ENCODE data around the gene PDE4A. TPM values are rescaled to one million over a fixed set of nuclear protein-coding genes. Genes with fewer than 3 reads are reported as not detected.
"Not testable (repeated sequence)": the region's sequence is repeated elsewhere in the genome, so short reads cannot be mapped to it uniquely, and the experiment has no call there.

The PDE4A gene
- total RNA-seq, result 2.4 TPM

GRCh38 chr19:10420444-10421239, at the start of gene PDE4A:
PDE4A (plus strand) TSS chr19:10420538; CDS start chr19:10420765, 227 bp downstream.
- no peak for DNase-seq

- no peak for DNase-seq
Measured at GRCh38 chr19:10372690-10373089, 47.6 kb upstream of the PDE4A start.

GRCh38 chr19:10374931-10375330, 45.4 kb upstream of the PDE4A start:
- DNase-seq, result no peak

GRCh38 chr19:10377140-10377640, 43.1 kb upstream of the PDE4A start:
- not testable (repeated sequence) for DNase-seq

- no peak for DNase-seq
Measured at GRCh38 chr19:10378124-10378523, 42.2 kb upstream of the PDE4A start.

GRCh38 chr19:10379880-10380312, 40.4 kb upstream of the PDE4A start:
- no peak for DNase-seq

GRCh38 chr19:10380313-10381102, 39.8 kb upstream of the PDE4A start, which contains the start of gene TYK2:
TYK2 (minus strand) TSS chr19:10380572; CDS start chr19:10378406, 2,166 bp downstream.
- DNase-seq, result peak; percentile 98

- not testable (repeated sequence) for DNase-seq
Measured at GRCh38 chr19:10383223-10383499, 37.2 kb upstream of the PDE4A start.

- no peak for DNase-seq
Measured at GRCh38 chr19:10384580-10384979, 35.8 kb upstream of the PDE4A start.

- peak; percentile 80 for DNase-seq
Measured at GRCh38 chr19:10388957-10389356, 31.4 kb upstream of the PDE4A start.

GRCh38 chr19:10389863-10390262, 30.5 kb upstream of the PDE4A start:
- DNase-seq, result no peak

GRCh38 chr19:10390652-10391286, 29.6 kb upstream of the PDE4A start:
- DNase-seq, result peak; percentile 21

GRCh38 chr19:10392120-10392519, 28.2 kb upstream of the PDE4A start:
- DNase-seq, result no peak

- DNase-seq, result no peak
Measured at GRCh38 chr19:10393137-10393536, 27.2 kb upstream of the PDE4A start.

- DNase-seq, result no peak
Measured at GRCh38 chr19:10395003-10395402, 25.3 kb upstream of the PDE4A start.

GRCh38 chr19:10395436-10395835, 24.9 kb upstream of the PDE4A start:
- DNase-seq, result no peak

- no peak for DNase-seq
Measured at GRCh38 chr19:10395917-10396316, 24.4 kb upstream of the PDE4A start.

GRCh38 chr19:10398819-10399218, 21.5 kb upstream of the PDE4A start:
- no peak for DNase-seq

GRCh38 chr19:10399340-10399739, 21.0 kb upstream of the PDE4A start:
- DNase-seq, result not testable (repeated sequence)

GRCh38 chr19:10399878-10400277, 20.5 kb upstream of the PDE4A start:
- no peak for DNase-seq

GRCh38 chr19:10402441-10403038, 17.8 kb upstream of the PDE4A start:
- no peak for DNase-seq

Data from skin of body (tissue), 2 donors.